SK-N-SH (cell line): Measurements from ENCODE around the gene STK32C. TPM values are rescaled to one million over a fixed set of nuclear protein-coding genes. Genes with fewer than 3 reads are reported as not detected.

ENCODE experiments used
- CTCF ChIA-PET: fragments of 300-600, 350-600 bp; formaldehyde crosslinking; extraction: SDS; loops from one replicate; lab custom pipeline; 2021; lab: Yijun Ruan, JAX
- POLR2A ChIA-PET: fragments of 350-600 bp; sonication (Branson Sonifier 250); formaldehyde crosslinking; extraction: SDS; loops from one replicate; lab custom pipeline; 2020; ENCODE audit warnings: antibody characterized with exemption, inconsistent platforms; lab: Yijun Ruan, JAX
- DNase-seq: peaks from one replicate; pipeline ENCODE4 v3.0.0; 2012
- H2AFZ ChIP-seq: fragments of 200-600 bp; sonication (generic); 2 replicates; pipeline ENCODE4 v1.8.1; 2016; ENCODE audit warnings: antibody characterized with exemption, mild to moderate bottlenecking, low read depth
- H3F3A ChIP-seq: fragments of 200-600 bp; sonication (generic); replicated peaks from 2 replicates; pipeline ENCODE3; 2016; ENCODE audit warnings: antibody characterized with exemption, mild to moderate bottlenecking; ENCODE audit not compliant: insufficient read depth
- H3K27ac ChIP-seq, 2 experiments: fragments of 200-500 bp in 1 of 2; fragments of 200-600 bp in 1 of 2; sonication (Bioruptor generic) in 1 of 2; sonication (generic), shearing (Covaris generic) in 1 of 2; 2 replicates each; pipeline versions ENCODE4 v1.5.1 to v1.6.1; 2014 to 2016; ENCODE audit warnings: low read depth in 2 of 2, inconsistent platforms in 1 of 2, low read length in 1 of 2, mild to moderate bottlenecking in 1 of 2, mixed read lengths in 1 of 2
- H3K27me3 ChIP-seq: fragments of 200-600 bp; sonication (generic), shearing (Covaris generic); 2 replicates; pipeline ENCODE4 v1.6.1; 2016; ENCODE audit warnings: mixed run types; ENCODE audit not compliant: insufficient read depth
- H3K36me3 ChIP-seq, 2 experiments: fragments of 200-500 bp in 1 of 2; fragments of 200-600 bp in 1 of 2; sonication (Bioruptor generic) in 1 of 2; sonication (generic) in 1 of 2; replicated peaks in 1 of 2; 2 replicates each; pipeline versions ENCODE3 to v1.5.1; 2014 to 2016; ENCODE audit warnings: low read length in 1 of 2, mild to moderate bottlenecking in 1 of 2; ENCODE audit not compliant: insufficient read depth in 2 of 2, control insufficient read depth in 1 of 2
- H3K4me1 ChIP-seq, 2 experiments: fragments of 200-500 bp in 1 of 2; fragments of 200-600 bp in 1 of 2; sonication (Bioruptor generic) in 1 of 2; sonication (generic), shearing (Covaris generic) in 1 of 2; 2 replicates each; pipeline versions ENCODE4 v1.5.1 to v1.6.1; 2014 to 2016; ENCODE audit warnings: low read depth in 1 of 2, low read length in 1 of 2, mixed run types in 1 of 2; ENCODE audit not compliant: insufficient read depth in 2 of 2, control insufficient read depth in 1 of 2
- H3K4me2 ChIP-seq: fragments of 200-600 bp; sonication (generic), shearing (Covaris generic); 2 replicates; pipeline ENCODE4 v1.6.1; 2017; ENCODE audit warnings: mixed run types
- H3K4me3 ChIP-seq, 2 experiments: fragments of 200-500 bp in 1 of 2; fragments of 200-600 bp in 1 of 2; sonication (Bioruptor generic) in 1 of 2; sonication (generic), shearing (Covaris generic) in 1 of 2; 2 replicates each; pipeline versions ENCODE4 v1.5.1 to v1.8.1; 2014 to 2016; ENCODE audit warnings: low read depth in 2 of 2, inconsistent platforms in 1 of 2, low read length in 1 of 2, mild to moderate bottlenecking in 1 of 2, mixed read lengths in 1 of 2, moderate library complexity in 1 of 2
- H3K79me2 ChIP-seq: fragments of 200-600 bp; sonication (generic); 2 replicates; pipeline ENCODE4 v1.8.1; 2017; ENCODE audit warnings: mild to moderate bottlenecking; ENCODE audit not compliant: insufficient read depth
- H3K9ac ChIP-seq: fragments of 200-600 bp; sonication (generic); 2 replicates; pipeline ENCODE4 v1.6.1; 2017; ENCODE audit warnings: mixed run types
- H3K9me2 ChIP-seq: fragments of 200-600 bp; sonication (generic); 2 replicates; pipeline ENCODE4 v1.6.1; 2017; ENCODE audit warnings: mixed run types
- H3K9me3 ChIP-seq: fragments of 200-600 bp; sonication (generic); 2 replicates; pipeline ENCODE4 v1.6.1; 2017; ENCODE audit warnings: mixed run types, mild to moderate bottlenecking, moderate library complexity
- H4K20me1 ChIP-seq: fragments of 200-600 bp; sonication (generic); 2 replicates; pipeline ENCODE4 v1.6.1; 2017; ENCODE audit warnings: mild to moderate bottlenecking, mixed run types; ENCODE audit not compliant: insufficient read depth
- ELF1 ChIP-seq: IDR thresholded peaks from 2 replicates; pipeline ENCODE4 v1.4.0; 2012
- EZH2phosphoT487 ChIP-seq: fragments of 200-600 bp; sonication (generic); IDR thresholded peaks from 2 replicates; pipeline ENCODE4 v1.6.1; 2017; ENCODE audit warnings: low read depth, mixed run types, mild to moderate bottlenecking, antibody characterized with exemption, moderate library complexity, borderline replicate concordance
- NRF1 ChIP-seq: IDR thresholded peaks from 2 replicates; pipeline ENCODE4 v1.6.1; 2012; ENCODE audit warnings: low read depth, mild to moderate bottlenecking, low read length
- RFX5 ChIP-seq: IDR thresholded peaks from 2 replicates; pipeline ENCODE4 v1.6.1; 2012; ENCODE audit warnings: mild to moderate bottlenecking, improper control_type of control experiment, low read length
- RXRA ChIP-seq: IDR thresholded peaks from 2 replicates; pipeline ENCODE4 v1.4.0; 2012; ENCODE audit warnings: low read depth, mild to moderate bottlenecking, borderline replicate concordance
- SIN3A ChIP-seq: IDR thresholded peaks from 2 replicates; pipeline ENCODE4 v1.6.1; 2012; ENCODE audit warnings: low read depth, mild to moderate bottlenecking, low read length, moderate library complexity, borderline replicate concordance
- TEAD4 ChIP-seq: IDR thresholded peaks from 2 replicates; pipeline ENCODE4 v1.4.0; 2012; ENCODE audit warnings: mild to moderate bottlenecking, borderline replicate concordance; ENCODE audit not compliant: insufficient read depth
- WGBS: methylation state at CpG from one replicate; pipeline ENCODE4 v1.1.6; 2017; ENCODE audit warnings: low lambda C conversion rate; 5-methylcytosine and 5-hydroxymethylcytosine counted together
- polyA plus RNA-seq, 3 experiments: library from polyadenylated mRNA; depleted of rRNA; stranded (reverse); fragments of >200 nt; gene quantifications; 2 replicates each; pipeline ENCODE4 v1.2.3, GENCODE V29; 2012
- TF ChIP-seq, protein P1 (sequence below): fragments of 150-350 bp; IDR thresholded peaks from 2 replicates; pipeline ENCODE4 v1.6.1; 2017; ENCODE audit warnings: antibody characterized with exemption, low read length, low read depth, borderline replicate concordance
- TF ChIP-seq, protein P2 (sequence below): IDR thresholded peaks from 2 replicates; pipeline ENCODE4 v1.4.0; 2012; ENCODE audit warnings: low read depth, borderline replicate concordance
- TF ChIP-seq, protein P3 (sequence below): IDR thresholded peaks from 2 replicates; pipeline ENCODE4; 2012

Gene STK32C
- polyA plus RNA-seq, 1 of the 3 experiments (the other 2 are of a cell fraction): 27.8 TPM

DNA sequence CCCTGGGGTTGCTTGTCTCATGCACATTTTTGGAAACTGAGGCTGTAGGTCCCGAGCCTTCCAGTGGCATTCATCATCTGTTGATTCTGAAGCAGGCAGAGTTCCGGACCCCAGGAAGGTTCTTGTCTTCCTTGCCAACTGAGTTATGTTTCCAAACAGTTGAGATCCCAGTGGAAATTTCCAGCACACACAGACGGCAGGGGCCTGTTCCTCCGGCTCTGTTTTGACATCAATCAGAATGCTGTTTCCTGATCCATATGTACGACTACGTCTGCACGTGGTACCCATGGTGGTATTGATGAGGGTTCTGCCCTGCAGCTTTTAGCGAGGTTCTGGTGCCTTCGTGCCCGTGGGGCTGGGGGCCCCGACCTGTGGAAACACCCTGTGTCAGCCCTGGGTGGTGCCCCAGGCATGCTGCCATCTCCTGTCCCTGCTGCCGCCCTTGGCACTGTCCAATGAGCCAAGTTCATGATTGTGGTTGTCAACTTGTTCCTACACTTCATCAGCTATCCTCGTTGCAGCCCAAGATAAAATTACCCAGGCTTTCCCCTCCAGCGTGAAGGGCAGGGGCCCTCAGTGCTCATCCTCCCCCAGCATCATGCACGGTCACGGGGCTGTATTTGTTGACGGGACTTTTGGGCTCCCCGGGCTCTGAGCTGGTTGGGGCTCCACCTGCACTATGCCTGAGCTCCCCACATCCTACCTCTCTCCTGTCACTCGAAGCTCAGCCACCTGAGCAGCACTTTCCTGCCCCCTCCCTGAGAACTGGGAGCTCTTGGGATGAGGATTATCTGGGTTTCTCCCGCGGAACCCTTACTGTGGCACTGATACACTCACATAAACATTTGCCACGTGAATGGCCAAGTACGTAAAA lies 128.8 kb downstream of the STK32C start (continued):
- TF ChIP-seq, protein P1, sequence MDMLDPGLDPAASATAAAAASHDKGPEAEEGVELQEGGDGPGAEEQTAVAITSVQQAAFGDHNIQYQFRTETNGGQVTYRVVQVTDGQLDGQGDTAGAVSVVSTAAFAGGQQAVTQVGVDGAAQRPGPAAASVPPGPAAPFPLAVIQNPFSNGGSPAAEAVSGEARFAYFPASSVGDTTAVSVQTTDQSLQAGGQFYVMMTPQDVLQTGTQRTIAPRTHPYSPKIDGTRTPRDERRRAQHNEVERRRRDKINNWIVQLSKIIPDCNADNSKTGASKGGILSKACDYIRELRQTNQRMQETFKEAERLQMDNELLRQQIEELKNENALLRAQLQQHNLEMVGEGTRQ: no peak
- TF ChIP-seq SIN3A: no peak
- TF ChIP-seq EZH2phosphoT487: no peak
- TF ChIP-seq, protein P2, sequence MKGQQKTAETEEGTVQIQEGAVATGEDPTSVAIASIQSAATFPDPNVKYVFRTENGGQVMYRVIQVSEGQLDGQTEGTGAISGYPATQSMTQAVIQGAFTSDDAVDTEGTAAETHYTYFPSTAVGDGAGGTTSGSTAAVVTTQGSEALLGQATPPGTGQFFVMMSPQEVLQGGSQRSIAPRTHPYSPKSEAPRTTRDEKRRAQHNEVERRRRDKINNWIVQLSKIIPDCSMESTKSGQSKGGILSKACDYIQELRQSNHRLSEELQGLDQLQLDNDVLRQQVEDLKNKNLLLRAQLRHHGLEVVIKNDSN: no peak
- no peak for TF ChIP-seq ELF1
- no peak for TF ChIP-seq TEAD4
- TF ChIP-seq NRF1: no peak
- TF ChIP-seq, protein P3, sequence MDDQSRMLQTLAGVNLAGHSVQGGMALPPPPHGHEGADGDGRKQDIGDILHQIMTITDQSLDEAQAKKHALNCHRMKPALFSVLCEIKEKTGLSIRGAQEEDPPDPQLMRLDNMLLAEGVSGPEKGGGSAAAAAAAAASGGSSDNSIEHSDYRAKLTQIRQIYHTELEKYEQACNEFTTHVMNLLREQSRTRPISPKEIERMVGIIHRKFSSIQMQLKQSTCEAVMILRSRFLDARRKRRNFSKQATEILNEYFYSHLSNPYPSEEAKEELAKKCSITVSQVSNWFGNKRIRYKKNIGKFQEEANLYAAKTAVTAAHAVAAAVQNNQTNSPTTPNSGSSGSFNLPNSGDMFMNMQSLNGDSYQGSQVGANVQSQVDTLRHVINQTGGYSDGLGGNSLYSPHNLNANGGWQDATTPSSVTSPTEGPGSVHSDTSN: no peak
- TF ChIP-seq RFX5: no peak

DNA sequence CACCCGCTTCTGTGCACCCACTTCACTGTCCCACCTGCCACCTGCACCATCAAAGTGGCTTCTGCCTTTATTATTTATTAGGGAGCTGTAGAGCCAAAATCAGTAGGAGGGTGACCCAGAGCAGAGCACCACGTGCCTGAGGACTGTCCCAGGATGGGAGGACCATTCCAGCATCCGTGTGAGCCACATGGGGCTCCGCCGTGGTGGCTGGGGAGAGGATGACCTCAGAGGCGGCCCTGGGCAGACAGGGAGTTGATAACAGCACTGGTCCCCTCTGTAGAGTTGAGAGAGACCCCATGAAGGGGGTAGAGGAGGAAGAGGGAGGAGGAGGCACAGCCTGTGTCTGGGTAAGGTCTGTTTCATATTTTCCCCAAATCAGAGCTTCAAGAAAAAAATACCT lies 129.7 kb downstream of the STK32C start:
- Histone ChIP-seq H3K27ac (no peak overlapping the region), H3K9ac (no peak overlapping the region), H3K79me2 (no peaks in the 10 kb centered on the region), H2AFZ (no peak overlapping the region), H3K9me3 (no peaks in the 10 kb centered on the region), H3K36me3 (no peaks in the 10 kb centered on the region), H3K4me2 (no peak overlapping the region), H3K4me3 (no peak overlapping the region), H3K27me3 (no peaks in the 10 kb centered on the region), H4K20me1 (no peaks in the 10 kb centered on the region), H3K9me2 (no peaks in the 10 kb centered on the region), H3F3A (no peaks in the 10 kb centered on the region), H3K4me1 (peaks cover 0 to 19% of the 10 kb centered on the region in 2 experiments; a peak in 1 of 4 replicates)
- POLR2A ChIA-PET: no interaction called here
- 73% methylated on average over 4 of the region's 6 CpGs for WGBS
- CTCF ChIA-PET: interaction anchor here (1.1 kb wide), 1 partner anchor 36 kb away, joined by 5 read pairs; no protein-coding TSS in a partner anchor
- no peak for TF ChIP-seq RXRA
- TF ChIP-seq, protein P2: no peak
- DNase-seq: no peak
